Common myeloid progenitor, CD34-positive (primary cell): ENCODE data around the gene KLHDC9.
A peak's percentile ranks its signal among the peaks of the same experiment; 100 is the strongest.

Experiments used
- CTCF ChIA-PET: fragments of 350-600 bp; sonication (Branson Sonifier 250); formaldehyde crosslinking; loops from one replicate; lab custom pipeline; 2021; ENCODE audit warnings: antibody characterized with exemption; lab: Charles Lee
- POLR2A ChIA-PET: fragments of 350-600 bp; sonication (Branson Sonifier 250); formaldehyde crosslinking; loops from one replicate; lab custom pipeline; 2021; ENCODE audit warnings: antibody characterized with exemption; lab: Charles Lee
- DNase-seq, 3 donors: peaks; one replicate each; pipeline versions ENCODE4 v3.0.0 to v3.0.0-alpha.2; 2013
- H3K27ac ChIP-seq, 2 experiments: 1 replicate in 1 of 2; 2 replicates in 1 of 2; pipeline ENCODE4 v1.7.0; 2013; ENCODE audit warnings: inconsistent platforms in 2 of 2, low read length in 2 of 2, mild to moderate bottlenecking in 2 of 2, low read depth in 1 of 2, moderate library complexity in 1 of 2; ENCODE audit not compliant: severe bottlenecking in 2 of 2, insufficient read depth in 1 of 2, poor library complexity in 1 of 2
- H3K27me3 ChIP-seq, 5 experiments: replicated peaks in 2 of 5; 1 replicate in 3 of 5; 2 replicates in 2 of 5; pipeline versions ENCODE4 v1.6.1 to v1.7.0; 2013; ENCODE audit warnings: low read length in 4 of 5, mild to moderate bottlenecking in 2 of 5, moderate library complexity in 2 of 5, inconsistent platforms in 1 of 5; ENCODE audit not compliant: insufficient read depth in 5 of 5, control insufficient read depth in 4 of 5
- H3K36me3 ChIP-seq, 4 experiments: 1 replicate in 2 of 4; 2 replicates in 2 of 4; pipeline versions ENCODE4 v1.6.1 to v1.7.0; 2013; ENCODE audit warnings: low read length in 3 of 4, control low read depth in 1 of 4, mild to moderate bottlenecking in 1 of 4; ENCODE audit not compliant: control insufficient read depth in 4 of 4, insufficient read depth in 4 of 4
- H3K4me1 ChIP-seq, 4 experiments: 1 replicate in 3 of 4; 2 replicates in 1 of 4; pipeline versions ENCODE4 v1.6.1 to v1.7.1; 2013; ENCODE audit warnings: low read length in 3 of 4, mild to moderate bottlenecking in 3 of 4, control low read depth in 1 of 4, inconsistent platforms in 1 of 4, moderate library complexity in 1 of 4; ENCODE audit not compliant: control insufficient read depth in 4 of 4, insufficient read depth in 4 of 4; ENCODE audit errors: control extremely low read depth in 1 of 4
- H3K4me3 ChIP-seq, 7 experiments: 1 replicate in 4 of 7; 2 replicates in 3 of 7; pipeline versions ENCODE4 v1.5.1 to v1.7.0; 2013; ENCODE audit warnings: mild to moderate bottlenecking in 7 of 7, low read length in 6 of 7, moderate library complexity in 6 of 7, inconsistent platforms in 2 of 7, low read depth in 2 of 7, control low read depth in 1 of 7; ENCODE audit not compliant: insufficient read depth in 4 of 7, control insufficient read depth in 1 of 7; ENCODE audit errors: extremely low read depth in 1 of 7
- H3K9me3 ChIP-seq, 5 experiments: 1 replicate in 4 of 5; 2 replicates in 1 of 5; pipeline versions ENCODE4 v1.6.1 to v1.7.1; 2013; ENCODE audit warnings: low read length in 4 of 5, mild to moderate bottlenecking in 2 of 5, inconsistent platforms in 1 of 5, low read depth in 1 of 5, moderate library complexity in 1 of 5; ENCODE audit not compliant: control insufficient read depth in 4 of 5, insufficient read depth in 2 of 5; ENCODE audit errors: control extremely low read depth in 1 of 5
- WGBS: methylation state at CpG from one replicate; pipeline ENCODE4 v1.1.5; 2013; ENCODE audit not compliant: insufficient coverage; 5-methylcytosine and 5-hydroxymethylcytosine counted together

KLHDC9 gene

GRCh38 chr1:161100556-161100955 is 2.4 kb downstream of the KLHDC9 start:
- peaks cover 0 to 20% (median 20%) of the 10 kb centered on the region in 4 experiments for H3K4me1 ChIP-seq
- H3K4me3 ChIP-seq, result no peak overlapping the region
- H3K27me3 ChIP-seq, result no peaks in the 10 kb centered on the region
- no peaks in the 10 kb centered on the region for H3K9me3 ChIP-seq
- no peak for DNase-seq
- WGBS, result 92% methylated on average over 2 of the region's 2 CpGs
- peaks cover 10 to 34% (median 25%) of the 10 kb centered on the region in 4 experiments for H3K36me3 ChIP-seq
- ChIA-PET POLR2A (no interaction called here), CTCF (interaction anchor here (1.2 to 11.7 kb wide), 9 partner anchors 9 to 282 kb away, joined by 3 to 297 read pairs (median 6); partner anchors contain the start of genes ARHGAP30, DEDD, NIT1 and PFDN2)
- no peak overlapping the region for H3K27ac ChIP-seq

GRCh38 chr1:161106431-161106830 is 8.3 kb downstream of the KLHDC9 start:
- peaks cover 8 to 23% (median 18%) of the 10 kb centered on the region in 4 experiments for H3K36me3 ChIP-seq
- CTCF ChIA-PET, result interaction anchor here (1.1 to 1.8 kb wide), 4 partner anchors 9 to 34 kb away, joined by 3 to 4 read pairs (median 4); partner anchors contain the start of genes NIT1 and PFDN2
- DNase-seq, result no peak
- 80% methylated on average over 1 of the region's 1 CpG for WGBS
- H3K4me1 ChIP-seq, result peaks cover 4 to 6% (median 6%) of the 10 kb centered on the region in 4 experiments
- no peaks in the 10 kb centered on the region for H3K9me3 ChIP-seq
- POLR2A ChIA-PET, result no interaction called here
- H3K4me3 ChIP-seq, result no peak overlapping the region
- no peaks in the 10 kb centered on the region for H3K27me3 ChIP-seq
- H3K27ac ChIP-seq, result no peak overlapping the region

GRCh38 chr1:161111117-161111516 is 13.0 kb downstream of the KLHDC9 start:
- ChIA-PET POLR2A (no interaction called here), CTCF (interaction anchor here (1.3 kb wide), 1 partner anchor 10 kb away, joined by 3 read pairs; no protein-coding TSS in a partner anchor)
- Histone ChIP-seq H3K27ac (peak overlapping the region; percentile 12 to 27), H3K9me3 (no peaks in the 10 kb centered on the region), H3K36me3 (peaks cover 0 to 15% (median 7%) of the 10 kb centered on the region in 4 experiments), H3K4me1 (peaks cover 31 to 50% (median 38%) of the 10 kb centered on the region in 4 experiments), H3K4me3 (peak overlapping the region in 1 of 7 experiments; percentile 2), H3K27me3 (no peaks in the 10 kb centered on the region)
- WGBS, result 90% methylated on average over 3 of the region's 3 CpGs
- no peak for DNase-seq

- CTCF ChIA-PET, result interaction anchor here (1.0 to 1.6 kb wide), 6 partner anchors 10 to 91 kb away, joined by 3 to 10 read pairs (median 4); partner anchors contain the start of gene F11R
- 9% methylated on average over 2 of the region's 2 CpGs for WGBS
Observed at GRCh38 chr1:161111527-161111926, 13.4 kb downstream of the KLHDC9 start.

GRCh38 chr1:161113915-161114314 is 15.8 kb downstream of the KLHDC9 start:
- H3K4me1 ChIP-seq, result peaks cover 41 to 74% (median 55%) of the 10 kb centered on the region in 4 experiments
- H3K27me3 ChIP-seq, result no peaks in the 10 kb centered on the region
- peak overlapping the region in 1 of 7 experiments; percentile 30 for H3K4me3 ChIP-seq
- H3K36me3 ChIP-seq, result peaks cover 0 to 11% (median 4%) of the 10 kb centered on the region in 4 experiments
- no peaks in the 10 kb centered on the region for H3K9me3 ChIP-seq
- ChIA-PET CTCF (interaction anchor here (0.7 kb wide), 1 partner anchor 27 kb away, joined by 3 read pairs; no protein-coding TSS in a partner anchor), POLR2A (interaction anchor here (1.2 kb wide), 1 partner anchor 18 kb away, joined by 4 read pairs; the partner anchor contains the start of gene DEDD)
- no CpG with 5 or more reads among the region's 1 CpG for WGBS
- no peak for DNase-seq
- peak overlapping the region; percentile 31 to 55 for H3K27ac ChIP-seq

More at GRCh38 chr1:161111527-161111926, 13.4 kb downstream of the KLHDC9 start:
- peak in 1 of 3 donors; percentile 22 for DNase-seq
- H3K27me3 ChIP-seq, result no peaks in the 10 kb centered on the region
- H3K27ac ChIP-seq, result peak overlapping the region; percentile 12 to 27
- H3K4me1 ChIP-seq, result peaks cover 33 to 55% (median 41%) of the 10 kb centered on the region in 4 experiments
- peak overlapping the region in 1 of 7 experiments; percentile 2 for H3K4me3 ChIP-seq
- H3K36me3 ChIP-seq, result peaks cover 0 to 15% (median 5%) of the 10 kb centered on the region in 4 experiments
- no peaks in the 10 kb centered on the region for H3K9me3 ChIP-seq
- POLR2A ChIA-PET, result interaction anchor here (0.6 to 0.7 kb wide), 2 partner anchors 26 to 41 kb away, joined by 3 read pairs; no protein-coding TSS in a partner anchor

DNA sequence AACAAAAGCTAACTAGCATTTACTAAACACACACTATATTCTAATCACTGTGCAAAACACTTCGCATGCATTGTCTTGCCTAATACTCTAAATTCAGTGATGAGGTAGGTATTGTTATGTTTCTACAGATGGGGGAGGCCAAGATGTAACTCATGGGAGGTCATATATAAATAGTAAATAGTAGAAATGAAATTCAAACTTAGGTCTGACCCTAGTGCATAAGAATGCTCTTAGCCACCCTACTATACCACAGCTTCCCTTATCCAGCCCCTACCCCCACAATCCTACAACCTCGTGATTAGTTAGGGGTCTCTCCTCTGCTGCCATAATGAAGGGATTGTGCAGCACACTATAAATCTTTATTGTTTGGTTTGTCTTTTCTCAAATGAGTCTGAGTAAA is 16.4 kb downstream of the KLHDC9 start:
- no peak for DNase-seq
- Histone ChIP-seq H3K9me3 (no peaks in the 10 kb centered on the region), H3K36me3 (peaks cover 0 to 7% (median 4%) of the 10 kb centered on the region in 4 experiments), H3K27me3 (no peaks in the 10 kb centered on the region), H3K4me3 (no peak overlapping the region), H3K4me1 (peaks cover 46 to 80% (median 61%) of the 10 kb centered on the region in 4 experiments), H3K27ac (peak overlapping the region in 1 of 2 experiments; percentile 55)
- ChIA-PET POLR2A (interaction anchor here (1.2 kb wide), 1 partner anchor 18 kb away, joined by 4 read pairs; the partner anchor contains the start of gene DEDD), CTCF (interaction anchor here (0.7 kb wide), 1 partner anchor 26 kb away, joined by 3 read pairs; no protein-coding TSS in a partner anchor)
- WGBS, result no CpG with 5 or more reads among the region's 2 CpGs
